Activated T-helper 17 cell treated with anti-CD3 and anti-CD28 coated beads, Interleukin-2, amount 50 U/mL, for 72 hours (primary cell): ENCODE data around the gene DGKD. TPM values are rescaled to one million over a fixed set of nuclear protein-coding genes. Genes with fewer than 3 reads are reported as not detected.
A peak's percentile ranks its signal among the peaks of the same experiment; 100 is the strongest.

Experiments used
- ATAC-seq: fragments of 150-1000 bp; cut with Tn5 transposase; replicated peaks from 2 replicates; pipeline ENCODE4 v1.10.0; 2021; ENCODE audit warnings: mild to moderate bottlenecking, moderate library complexity
- H3K27ac Mint-ChIP-seq: one replicate; pipeline ENCODE4 v1.8.0; 2022; ENCODE audit warnings: mixed read lengths
- H3K27me3 Mint-ChIP-seq: one replicate; pipeline ENCODE4 v1.8.0; 2022; ENCODE audit warnings: mixed read lengths
- H3K36me3 Mint-ChIP-seq: one replicate; pipeline ENCODE4 v1.8.0; 2022; ENCODE audit warnings: low read depth, mild to moderate bottlenecking, mixed read lengths
- H3K4me1 Mint-ChIP-seq: one replicate; pipeline ENCODE4 v1.8.0; 2022; ENCODE audit warnings: mixed read lengths
- H3K4me3 Mint-ChIP-seq: one replicate; pipeline ENCODE4 v1.8.0; 2022; ENCODE audit warnings: mild to moderate bottlenecking, mixed read lengths
- H3K9me3 Mint-ChIP-seq: one replicate; pipeline ENCODE4 v1.8.0; 2022; ENCODE audit warnings: mixed read lengths
- total RNA-seq, 2 donors: library from RNA; stranded (reverse); gene quantifications; one replicate each; pipeline ENCODE4 v1.2.3, GENCODE V29; 2022

Gene DGKD, protein sequence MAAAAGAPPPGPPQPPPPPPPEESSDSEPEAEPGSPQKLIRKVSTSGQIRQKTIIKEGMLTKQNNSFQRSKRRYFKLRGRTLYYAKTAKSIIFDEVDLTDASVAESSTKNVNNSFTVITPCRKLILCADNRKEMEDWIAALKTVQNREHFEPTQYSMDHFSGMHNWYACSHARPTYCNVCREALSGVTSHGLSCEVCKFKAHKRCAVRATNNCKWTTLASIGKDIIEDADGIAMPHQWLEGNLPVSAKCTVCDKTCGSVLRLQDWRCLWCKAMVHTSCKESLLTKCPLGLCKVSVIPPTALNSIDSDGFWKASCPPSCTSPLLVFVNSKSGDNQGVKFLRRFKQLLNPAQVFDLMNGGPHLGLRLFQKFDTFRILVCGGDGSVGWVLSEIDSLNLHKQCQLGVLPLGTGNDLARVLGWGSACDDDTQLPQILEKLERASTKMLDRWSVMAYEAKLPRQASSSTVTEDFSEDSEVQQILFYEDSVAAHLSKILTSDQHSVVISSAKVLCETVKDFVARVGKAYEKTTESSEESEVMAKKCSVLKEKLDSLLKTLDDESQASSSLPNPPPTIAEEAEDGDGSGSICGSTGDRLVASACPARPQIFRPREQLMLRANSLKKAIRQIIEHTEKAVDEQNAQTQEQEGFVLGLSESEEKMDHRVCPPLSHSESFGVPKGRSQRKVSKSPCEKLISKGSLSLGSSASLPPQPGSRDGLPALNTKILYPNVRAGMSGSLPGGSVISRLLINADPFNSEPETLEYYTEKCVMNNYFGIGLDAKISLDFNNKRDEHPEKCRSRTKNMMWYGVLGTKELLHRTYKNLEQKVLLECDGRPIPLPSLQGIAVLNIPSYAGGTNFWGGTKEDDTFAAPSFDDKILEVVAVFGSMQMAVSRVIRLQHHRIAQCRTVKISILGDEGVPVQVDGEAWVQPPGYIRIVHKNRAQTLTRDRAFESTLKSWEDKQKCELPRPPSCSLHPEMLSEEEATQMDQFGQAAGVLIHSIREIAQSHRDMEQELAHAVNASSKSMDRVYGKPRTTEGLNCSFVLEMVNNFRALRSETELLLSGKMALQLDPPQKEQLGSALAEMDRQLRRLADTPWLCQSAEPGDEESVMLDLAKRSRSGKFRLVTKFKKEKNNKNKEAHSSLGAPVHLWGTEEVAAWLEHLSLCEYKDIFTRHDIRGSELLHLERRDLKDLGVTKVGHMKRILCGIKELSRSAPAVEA
- total RNA-seq, result 10 to 100 TPM; 34.6 to 59.6 TPM

DNA sequence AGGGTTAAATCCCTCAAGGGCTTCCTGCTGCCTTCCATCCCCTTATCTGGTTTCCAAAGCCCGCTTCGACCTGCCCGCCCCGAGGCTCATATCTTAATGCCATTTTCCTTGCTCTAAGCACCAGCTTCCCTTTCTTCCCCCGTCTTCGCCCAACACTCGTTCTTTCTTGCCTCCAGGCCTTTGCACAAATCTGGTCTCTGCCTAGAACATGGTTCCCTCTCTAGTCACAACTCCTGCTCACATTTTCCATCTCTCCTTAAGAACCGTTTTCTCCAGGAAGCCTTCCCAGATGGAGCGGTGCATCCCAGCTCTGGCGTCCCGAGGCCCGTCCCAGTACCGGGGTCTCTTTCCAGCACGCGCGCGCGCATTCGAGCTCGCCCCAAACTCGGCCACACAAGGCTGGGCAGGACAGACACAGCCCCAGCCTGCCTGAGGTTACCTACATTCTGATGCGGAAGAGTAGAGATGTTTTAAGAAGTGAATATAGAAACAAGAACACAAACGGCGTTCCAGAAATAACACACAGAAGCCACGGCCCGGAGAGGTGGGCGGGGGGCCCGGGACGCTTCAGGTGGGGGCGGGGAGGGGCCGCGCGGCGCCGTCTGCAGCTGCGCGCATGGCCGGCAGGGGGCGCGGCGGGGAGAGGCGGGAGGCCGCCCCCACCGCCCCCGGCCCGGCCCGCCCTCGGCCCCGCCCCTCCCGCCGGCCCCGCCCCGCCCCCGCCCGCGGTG lies at the start of gene DGKD:
Gene DGKD (plus strand): TSS at position 726 of the 731 bp plus-strand sequence. CDS start 25 bp downstream, outside the sequence.
- Mint-ChIP-seq H3K27me3 (no peaks in the 10 kb centered on the region), H3K9me3 (no peaks in the 10 kb centered on the region), H3K4me3 (peak within 1 kb of the TSS; percentile 87), H3K36me3 (peaks cover 28% of the 10 kb centered on the region), H3K27ac (peak within 1 kb of the TSS; percentile 87), H3K4me1 (peaks cover 44% of the 10 kb centered on the region)
- peak; percentile 77 for ATAC-seq

DNA sequence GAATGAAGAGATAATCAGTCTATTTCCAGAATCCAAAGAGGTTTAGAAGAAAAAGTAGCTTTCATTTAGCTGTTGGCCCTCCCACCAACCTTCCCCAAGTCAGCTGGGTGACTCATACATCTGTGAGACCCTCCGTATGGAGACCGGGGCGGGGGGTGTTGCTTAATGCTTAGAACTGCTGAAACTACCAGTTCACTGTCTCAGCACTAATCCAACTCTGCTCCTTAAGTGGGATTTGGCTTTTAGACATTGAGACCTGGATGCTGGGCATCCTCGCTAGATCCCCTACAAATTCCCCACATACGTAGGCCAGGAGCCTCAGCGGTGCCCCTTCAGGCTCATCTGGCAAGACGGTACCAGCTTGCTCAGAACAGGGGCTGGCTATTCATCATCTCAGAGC lies 46.7 kb upstream of the DGKD start, which contains the start of gene SAG:
Gene SAG (plus strand): TSS at position 252 of the 400 bp plus-strand sequence. CDS start 1,374 bp downstream, outside the sequence.
- H3K36me3 Mint-ChIP-seq, result no peaks in the 10 kb centered on the region
- H3K4me1 Mint-ChIP-seq, result no peaks in the 10 kb centered on the region
- no peaks in the 10 kb centered on the region for H3K9me3 Mint-ChIP-seq
- H3K4me3 Mint-ChIP-seq, result no peak within 1 kb of the TSS
- no peak within 1 kb of the TSS for H3K27ac Mint-ChIP-seq
- no peaks in the 10 kb centered on the region for H3K27me3 Mint-ChIP-seq
- ATAC-seq, result no peak

DNA sequence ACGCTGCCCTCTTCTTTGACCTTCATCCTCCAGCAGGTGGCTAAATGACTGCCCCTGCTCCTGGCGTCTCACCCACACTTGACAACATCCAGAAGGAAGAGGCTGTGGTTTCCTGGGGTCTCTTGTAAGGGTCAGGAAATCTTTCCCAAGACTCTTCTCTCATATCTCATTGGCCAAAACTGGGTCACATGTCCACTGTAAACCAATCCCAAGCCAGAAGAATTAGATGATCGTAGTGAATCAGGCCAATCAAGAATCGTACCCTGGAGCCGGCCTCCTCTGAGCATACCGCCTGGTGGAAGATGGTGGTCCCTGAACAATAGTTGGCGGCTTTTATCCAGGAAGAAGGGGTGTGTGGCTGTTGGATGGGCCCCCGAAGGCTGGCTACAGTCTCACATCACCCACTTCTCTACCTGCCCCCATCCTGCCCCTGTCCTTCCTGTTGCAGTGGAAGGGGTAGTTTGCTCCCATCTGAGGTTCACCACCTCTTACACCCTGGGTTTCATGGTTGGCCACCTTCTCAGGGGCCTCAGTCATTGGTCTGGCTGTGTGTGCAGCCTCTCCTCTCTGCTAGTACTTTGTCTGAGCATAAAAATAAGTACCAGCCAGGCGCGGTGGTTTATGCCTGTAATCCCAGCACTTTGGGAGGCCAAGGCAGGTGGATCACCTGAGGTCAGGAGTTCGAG lies 42.9 kb upstream of the DGKD start:
- no peaks in the 10 kb centered on the region for H3K36me3 Mint-ChIP-seq
- H3K9me3 Mint-ChIP-seq, result no peaks in the 10 kb centered on the region
- H3K27ac Mint-ChIP-seq, result peak overlapping the region; percentile 3
- H3K4me1 Mint-ChIP-seq, result no peaks in the 10 kb centered on the region
- H3K27me3 Mint-ChIP-seq, result no peaks in the 10 kb centered on the region
- H3K4me3 Mint-ChIP-seq, result no peak overlapping the region
- ATAC-seq, result no peak

DNA sequence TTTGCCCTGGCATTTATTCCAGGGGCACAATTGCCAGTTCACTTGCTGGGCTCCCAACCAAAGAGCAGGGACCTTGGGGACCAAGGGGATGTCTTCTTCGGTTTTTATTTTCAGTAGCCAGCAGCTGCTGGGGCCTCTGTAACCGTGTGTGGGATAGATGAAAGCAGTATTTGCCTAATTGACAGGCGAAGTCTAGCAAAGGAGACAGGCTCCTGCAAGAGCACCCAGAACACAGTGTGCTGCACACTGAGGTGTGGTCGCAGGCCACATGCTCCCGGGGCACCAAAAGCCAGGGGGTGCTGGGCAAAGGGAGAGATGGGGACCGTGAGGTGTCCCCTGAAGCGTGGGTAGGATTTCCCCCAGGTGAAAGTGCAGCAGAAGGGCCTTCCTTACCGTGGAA lies 41.4 kb upstream of the DGKD start:
- H3K27ac Mint-ChIP-seq, result no peak overlapping the region
- H3K27me3 Mint-ChIP-seq, result no peaks in the 10 kb centered on the region
- H3K36me3 Mint-ChIP-seq, result no peaks in the 10 kb centered on the region
- H3K4me3 Mint-ChIP-seq, result no peak overlapping the region
- ATAC-seq, result no peak
- H3K4me1 Mint-ChIP-seq, result no peaks in the 10 kb centered on the region
- H3K9me3 Mint-ChIP-seq, result no peaks in the 10 kb centered on the region

DNA sequence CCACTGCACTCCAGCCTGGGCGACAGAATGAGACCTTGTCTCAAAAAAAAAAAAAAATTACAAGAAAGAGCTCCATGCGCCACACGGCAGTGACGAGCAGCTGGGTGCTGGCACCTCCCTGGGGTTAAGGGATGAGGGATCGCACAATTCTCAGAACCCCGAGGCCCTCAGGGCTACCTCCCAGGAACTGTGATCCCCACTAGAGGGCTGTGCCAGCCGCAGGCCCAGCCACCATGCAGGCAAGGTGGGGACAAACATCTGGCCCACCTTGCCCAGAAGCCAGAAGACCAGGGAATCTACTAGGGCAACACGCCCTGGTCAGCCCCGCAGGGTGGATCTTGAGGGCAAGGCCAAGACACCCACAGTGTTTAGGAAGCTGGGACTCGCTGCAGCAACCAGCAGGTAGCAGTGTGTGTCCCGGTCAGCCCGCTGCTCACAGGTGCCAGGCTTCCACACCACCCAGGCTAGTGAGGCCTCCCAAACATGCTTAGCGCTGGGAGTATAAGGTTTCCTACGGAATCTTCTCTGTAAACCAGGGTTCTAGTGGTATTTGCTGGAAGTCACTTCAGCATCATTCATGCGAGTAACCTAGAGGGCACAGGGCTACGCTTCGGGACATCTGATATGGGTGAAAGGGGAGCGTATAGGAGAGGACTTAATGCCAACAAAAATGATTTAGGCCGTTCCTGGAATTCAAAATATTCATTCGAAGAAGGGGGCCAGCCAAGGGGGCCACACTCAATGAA lies 39.9 kb upstream of the DGKD start:
- Mint-ChIP-seq H3K4me1 (peaks cover 4% of the 10 kb centered on the region), H3K9me3 (no peaks in the 10 kb centered on the region), H3K4me3 (no peak overlapping the region), H3K36me3 (no peaks in the 10 kb centered on the region), H3K27ac (no peak overlapping the region), H3K27me3 (peaks cover 5% of the 10 kb centered on the region)
- no peak for ATAC-seq

DNA sequence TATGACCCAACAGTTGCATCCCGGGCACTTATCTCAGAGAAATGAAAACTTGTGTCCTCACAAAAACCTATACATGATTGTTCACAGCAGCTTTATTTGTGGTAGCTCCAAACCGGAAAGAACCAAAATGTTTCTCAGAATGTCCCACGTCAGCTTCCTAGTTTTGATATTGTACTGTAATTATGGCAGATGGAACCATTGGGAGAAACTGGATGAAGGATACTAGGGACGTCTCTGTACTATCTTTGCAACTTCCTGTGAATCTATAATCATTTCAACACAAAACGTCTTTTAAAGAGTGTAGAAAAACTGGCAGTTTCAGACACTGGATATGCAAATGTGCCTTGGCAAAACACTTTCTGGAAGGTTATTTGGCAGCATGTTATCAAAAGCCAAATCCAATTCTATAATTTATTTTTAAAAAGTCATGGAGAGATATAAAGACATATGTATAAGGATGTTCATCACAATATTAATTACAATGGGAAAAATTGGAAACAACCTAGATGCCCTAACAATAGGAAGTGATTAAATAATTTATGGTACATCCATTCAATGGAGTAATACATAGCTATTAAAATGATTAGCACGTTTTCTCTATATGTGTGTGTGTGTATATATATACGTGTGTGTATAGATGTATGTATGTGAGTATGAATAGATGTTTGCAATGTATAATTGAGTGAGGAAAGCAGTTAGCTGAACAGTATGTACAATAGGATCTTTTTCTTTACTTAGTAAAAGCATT lies 36.9 kb upstream of the DGKD start:
- Mint-ChIP-seq H3K36me3 (no peaks in the 10 kb centered on the region), H3K27ac (no peak overlapping the region), H3K4me3 (no peak overlapping the region), H3K27me3 (peaks cover 5% of the 10 kb centered on the region), H3K9me3 (no peaks in the 10 kb centered on the region), H3K4me1 (peaks cover 4% of the 10 kb centered on the region)
- ATAC-seq, result no peak

DNA sequence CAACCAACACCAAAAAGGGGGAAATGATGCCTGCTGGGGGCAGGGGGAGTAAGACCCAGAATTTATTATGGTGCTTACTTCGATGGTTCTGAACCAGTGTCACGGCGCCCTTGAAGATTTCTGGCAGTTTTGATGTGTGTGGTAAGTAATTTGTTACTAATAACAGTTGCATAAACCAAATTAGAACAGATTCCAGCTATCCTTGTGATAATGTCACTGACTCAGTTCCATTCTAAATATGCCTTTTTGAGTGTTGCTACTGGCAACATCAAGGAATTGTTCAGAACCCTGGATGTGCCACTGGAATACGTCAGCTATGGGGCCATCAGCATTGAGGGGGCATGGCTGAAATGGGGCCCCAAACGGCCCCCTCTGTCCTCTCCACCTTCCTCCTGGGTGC lies 35.0 kb upstream of the DGKD start:
- ATAC-seq, result no peak
- Mint-ChIP-seq H3K36me3 (no peaks in the 10 kb centered on the region), H3K4me1 (peaks cover 4% of the 10 kb centered on the region), H3K4me3 (no peak overlapping the region), H3K27ac (no peak overlapping the region), H3K27me3 (peaks cover 5% of the 10 kb centered on the region), H3K9me3 (no peaks in the 10 kb centered on the region)

DNA sequence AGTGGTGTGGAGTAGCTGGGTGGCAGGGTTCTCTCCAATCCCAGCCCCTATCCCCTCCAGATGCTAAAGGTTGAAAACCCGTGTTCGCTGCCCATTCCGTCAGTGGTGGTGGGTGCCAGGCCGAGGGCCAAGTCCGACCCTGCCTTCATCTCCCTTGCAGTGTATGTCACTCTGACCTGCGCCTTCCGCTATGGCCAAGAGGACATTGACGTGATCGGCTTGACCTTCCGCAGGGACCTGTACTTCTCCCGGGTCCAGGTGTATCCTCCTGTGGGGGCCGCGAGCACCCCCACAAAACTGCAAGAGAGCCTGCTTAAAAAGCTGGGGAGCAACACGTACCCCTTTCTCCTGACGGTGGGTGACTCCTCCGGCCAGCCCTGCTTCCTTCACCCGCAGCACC lies 33.8 kb upstream of the DGKD start:
- H3K27me3 Mint-ChIP-seq, result peaks cover 5% of the 10 kb centered on the region
- no peak for ATAC-seq
- no peaks in the 10 kb centered on the region for H3K36me3 Mint-ChIP-seq
- no peak overlapping the region for H3K27ac Mint-ChIP-seq
- peaks cover 4% of the 10 kb centered on the region for H3K4me1 Mint-ChIP-seq
- no peak overlapping the region for H3K4me3 Mint-ChIP-seq
- H3K9me3 Mint-ChIP-seq, result no peaks in the 10 kb centered on the region

DNA sequence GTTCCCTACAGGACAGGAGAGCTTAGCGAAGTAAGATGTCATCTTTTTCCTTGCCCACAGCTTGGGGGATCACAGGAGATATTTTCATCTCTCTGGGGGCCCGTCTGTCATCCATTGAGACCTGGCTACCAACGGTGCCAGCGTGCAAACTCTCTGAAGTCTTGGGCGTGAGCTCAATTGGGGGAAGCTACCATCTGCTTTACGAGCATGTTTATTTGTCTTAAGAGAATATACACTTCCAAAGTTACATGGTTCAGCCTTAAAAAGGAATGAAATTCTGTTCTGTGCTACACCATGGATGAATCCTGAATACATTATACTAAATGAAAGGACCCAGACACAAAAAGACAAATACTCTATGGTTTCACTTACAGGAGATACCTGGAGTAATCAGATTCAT lies 33.1 kb upstream of the DGKD start:
- ATAC-seq, result no peak

DNA sequence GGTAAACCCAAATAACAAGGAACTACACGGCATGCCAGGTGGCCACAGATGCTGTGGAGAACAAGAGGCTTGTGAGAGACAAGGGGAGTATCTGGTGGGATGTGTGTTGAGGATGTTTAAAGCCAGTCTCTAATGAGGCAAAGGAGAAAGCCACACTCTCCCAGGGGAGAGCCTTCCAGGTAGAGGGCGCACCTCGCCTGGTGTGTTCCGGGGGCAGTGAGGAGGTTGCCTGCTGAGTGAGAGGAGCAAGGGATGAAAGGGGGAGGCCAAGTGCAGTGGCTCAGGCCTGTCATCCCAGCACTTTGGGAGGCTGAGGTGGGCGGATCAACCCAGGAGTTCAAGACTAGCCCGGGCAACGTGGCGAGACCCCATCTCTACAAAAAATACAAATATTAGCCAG lies 30.4 kb upstream of the DGKD start:
- no peak overlapping the region for H3K27ac Mint-ChIP-seq
- no peaks in the 10 kb centered on the region for H3K9me3 Mint-ChIP-seq
- H3K27me3 Mint-ChIP-seq, result peaks cover under 1% of the 10 kb centered on the region
- no peaks in the 10 kb centered on the region for H3K36me3 Mint-ChIP-seq
- H3K4me3 Mint-ChIP-seq, result no peak overlapping the region
- no peaks in the 10 kb centered on the region for H3K4me1 Mint-ChIP-seq
- no peak for ATAC-seq

More for the DNA sequence above, 33.1 kb upstream of the DGKD start:
- Mint-ChIP-seq H3K9me3 (no peaks in the 10 kb centered on the region), H3K27me3 (peaks cover 5% of the 10 kb centered on the region), H3K4me3 (no peak overlapping the region), H3K4me1 (peaks cover 4% of the 10 kb centered on the region), H3K27ac (no peak overlapping the region), H3K36me3 (no peaks in the 10 kb centered on the region)

DNA sequence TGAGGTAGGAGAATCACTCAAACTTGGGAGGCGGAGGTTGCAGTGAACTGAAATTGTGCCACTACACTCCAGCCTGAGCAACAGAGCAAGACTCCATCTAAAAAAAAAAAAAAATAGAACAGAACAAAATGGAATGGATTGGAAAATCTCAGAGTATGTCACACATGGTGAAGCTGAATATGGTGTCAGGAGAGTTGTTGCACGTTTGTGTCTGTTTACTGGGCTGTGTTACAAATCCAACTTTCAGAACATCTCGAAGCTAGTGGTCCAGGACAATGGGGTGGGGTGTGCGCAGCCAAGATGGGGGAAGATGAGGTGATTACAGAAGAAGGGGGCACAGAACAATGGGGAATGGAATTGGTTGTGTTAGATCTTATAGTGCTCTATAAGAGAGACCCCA lies 29.0 kb upstream of the DGKD start:
- Mint-ChIP-seq H3K36me3 (no peaks in the 10 kb centered on the region), H3K4me3 (no peak overlapping the region), H3K27ac (no peak overlapping the region), H3K9me3 (no peaks in the 10 kb centered on the region), H3K27me3 (no peaks in the 10 kb centered on the region), H3K4me1 (no peaks in the 10 kb centered on the region)
- ATAC-seq, result no peak

DNA sequence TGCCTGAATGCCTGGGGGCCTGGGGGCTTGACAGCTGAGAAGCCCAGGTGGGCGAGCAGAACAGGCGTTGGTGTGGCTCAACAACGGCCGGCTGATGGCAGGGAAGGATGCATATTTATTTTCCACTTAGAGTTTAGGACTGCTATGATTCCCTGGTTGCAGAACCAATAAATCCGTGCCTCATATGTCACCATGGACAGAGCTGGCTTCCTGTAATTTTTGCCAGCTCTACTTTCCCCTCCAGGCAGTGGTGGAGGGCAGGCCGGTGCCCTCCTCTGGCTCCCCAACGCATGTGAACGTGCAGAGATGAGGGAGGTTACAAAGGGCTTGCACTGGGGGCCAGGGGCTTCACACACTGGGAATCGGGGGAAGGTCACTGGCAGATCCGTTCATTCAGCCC lies 28.5 kb upstream of the DGKD start:
- Mint-ChIP-seq H3K27ac (no peak overlapping the region), H3K27me3 (no peaks in the 10 kb centered on the region), H3K9me3 (no peaks in the 10 kb centered on the region)

More for the DNA sequence above, 28.5 kb upstream of the DGKD start:
- no peaks in the 10 kb centered on the region for H3K4me1 Mint-ChIP-seq
- ATAC-seq, result no peak
- no peak overlapping the region for H3K4me3 Mint-ChIP-seq
- no peaks in the 10 kb centered on the region for H3K36me3 Mint-ChIP-seq
